Psoas muscle (tissue), 8 donors: ENCODE measurements around the gene PPCS. TPM values are rescaled to one million over a fixed set of nuclear protein-coding genes. Genes with fewer than 3 reads are reported as not detected.

Experiments
- ATAC-seq, 4 donors: fragments of 200-7000 bp; cut with Tn5 transposase; one replicate each; pipeline ENCODE4 v1.9.1; 2020; ENCODE audit warnings: moderate library complexity in 3 of 4, mild to moderate bottlenecking in 2 of 4
- DNase-seq, 2 donors: peaks; one replicate each; pipeline ENCODE4 v3.0.0-alpha.2; 2020
- H3K27ac ChIP-seq: fragments of 200-600 bp; one replicate; pipeline ENCODE4 v1.8.0; 2022
- H3K27me3 ChIP-seq, 3 donors: fragments of 200-600 bp in 1 of 3; one replicate each; pipeline versions ENCODE4 v1.6.1 to v1.8.0; 2013 to 2022; ENCODE audit warnings: low read length in 2 of 3, mild to moderate bottlenecking in 2 of 3, moderate library complexity in 1 of 3; ENCODE audit not compliant: insufficient read depth in 3 of 3
- H3K36me3 ChIP-seq, 2 donors: fragments of 200-600 bp in 1 of 2; one replicate each; pipeline versions ENCODE4 v1.6.1 to v1.8.0; 2013 to 2022; ENCODE audit warnings: low read depth in 1 of 2, mild to moderate bottlenecking in 1 of 2, moderate library complexity in 1 of 2; ENCODE audit not compliant: insufficient read depth in 1 of 2
- H3K4me1 ChIP-seq: fragments of 200-600 bp; one replicate; pipeline ENCODE4 v1.8.0; 2022
- H3K4me3 ChIP-seq: fragments of 200-600 bp; one replicate; pipeline ENCODE4 v1.8.0; 2022; ENCODE audit warnings: mild to moderate bottlenecking
- H3K9me3 ChIP-seq: fragments of 200-600 bp; one replicate; pipeline ENCODE4 v1.8.0; 2022
- WGBS, 3 donors: extraction: QIAGEN DNeasy Blood & Tissue Kit; methylation state at CpG; one replicate each; pipeline versions ENCODE4 v1.1.6 to v1.1.7; 2013; 5-methylcytosine and 5-hydroxymethylcytosine counted together
- intact Hi-C, 2 donors: fragments of 100-400 bp; cut with DNase I; formaldehyde crosslinking; loops; one replicate each; pipeline versions ENCODE4 v1.11.0 to v1.14.2; 2022
- polyA plus RNA-seq, 3 donors: library from polyadenylated mRNA; stranded (reverse); fragments of 200-250 nt; gene quantifications; one replicate each; pipeline ENCODE4 v1.2.3, GENCODE V29; 2013
- total RNA-seq, 4 donors: library from RNA; stranded (reverse); fragmentation: NEBNext Ultra II Directional in 2 of 4; extraction: Animal tissue kit (Norgen Biotek cat#: 25700) in 2 of 4; gene quantifications; one replicate each; pipeline versions ENCODE4 v1.2.1 to v1.2.4, GENCODE V29; 2021 to 2023
- TF ChIP-seq, protein P1 (sequence below): fragments of 200-600 bp; IDR thresholded peaks from one replicate; pipeline ENCODE4 v1.8.0; 2022; ENCODE audit warnings: antibody characterized with exemption
- donor health status: healthy with polysubstance abuse.
- donor health status: DM: no; HTN: no; CAD: no; lungs with moderate emphysema.
- donor health status: Bipolar disorder and iron deficiency.
- donor health status: healthy.
- donor health status: DM: yes; HTN: yes; CAD: no.
- donor health status: DM: no; HTN: no; CAD: no.
- donor health status: DM: no; HTN: no; CAD: no.
- donor health status: DM: yes; HTN: yes; CAD: no.

The PPCS gene
- total and polyA plus RNA-seq, 7 donors: 26.1 to 62.9 (median 40.8) TPM

DNA sequence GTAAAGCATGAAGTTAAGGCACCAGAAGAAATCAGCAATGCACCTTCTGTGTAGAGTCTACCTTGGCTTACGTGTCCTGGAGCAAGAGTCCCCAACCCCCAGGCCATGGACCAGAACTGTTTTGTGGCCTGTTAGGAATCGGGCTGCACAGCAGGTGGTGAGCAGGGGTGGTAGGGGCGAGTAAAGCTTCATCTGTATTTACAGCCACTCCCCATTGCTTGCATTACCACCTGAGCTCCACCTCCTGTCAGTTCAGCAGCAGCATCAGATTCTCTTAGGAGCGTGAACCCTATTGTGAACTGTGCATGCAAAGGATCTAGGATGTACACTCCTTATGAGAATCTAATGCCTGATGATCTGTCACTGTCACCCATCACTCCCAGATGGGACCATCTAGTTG is 22.0 kb upstream of the PPCS start:
- no peaks in the 10 kb centered on the region for H3K27me3 ChIP-seq
- no peak for ATAC-seq
- H3K27ac ChIP-seq: no peak overlapping the region
- TF ChIP-seq, protein P1, sequence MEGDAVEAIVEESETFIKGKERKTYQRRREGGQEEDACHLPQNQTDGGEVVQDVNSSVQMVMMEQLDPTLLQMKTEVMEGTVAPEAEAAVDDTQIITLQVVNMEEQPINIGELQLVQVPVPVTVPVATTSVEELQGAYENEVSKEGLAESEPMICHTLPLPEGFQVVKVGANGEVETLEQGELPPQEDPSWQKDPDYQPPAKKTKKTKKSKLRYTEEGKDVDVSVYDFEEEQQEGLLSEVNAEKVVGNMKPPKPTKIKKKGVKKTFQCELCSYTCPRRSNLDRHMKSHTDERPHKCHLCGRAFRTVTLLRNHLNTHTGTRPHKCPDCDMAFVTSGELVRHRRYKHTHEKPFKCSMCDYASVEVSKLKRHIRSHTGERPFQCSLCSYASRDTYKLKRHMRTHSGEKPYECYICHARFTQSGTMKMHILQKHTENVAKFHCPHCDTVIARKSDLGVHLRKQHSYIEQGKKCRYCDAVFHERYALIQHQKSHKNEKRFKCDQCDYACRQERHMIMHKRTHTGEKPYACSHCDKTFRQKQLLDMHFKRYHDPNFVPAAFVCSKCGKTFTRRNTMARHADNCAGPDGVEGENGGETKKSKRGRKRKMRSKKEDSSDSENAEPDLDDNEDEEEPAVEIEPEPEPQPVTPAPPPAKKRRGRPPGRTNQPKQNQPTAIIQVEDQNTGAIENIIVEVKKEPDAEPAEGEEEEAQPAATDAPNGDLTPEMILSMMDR: no peak
- DNase-seq: no peak
- H3K4me3 ChIP-seq: no peak overlapping the region
- intact Hi-C loops: no loop called here
- no peaks in the 10 kb centered on the region for H3K9me3 ChIP-seq
- H3K4me1 ChIP-seq: no peaks in the 10 kb centered on the region
- H3K36me3 ChIP-seq: no peaks in the 10 kb centered on the region
- 96 to 99% (median 97%) methylated on average over 4 of the region's 4 CpGs for WGBS, 3 donors

DNA sequence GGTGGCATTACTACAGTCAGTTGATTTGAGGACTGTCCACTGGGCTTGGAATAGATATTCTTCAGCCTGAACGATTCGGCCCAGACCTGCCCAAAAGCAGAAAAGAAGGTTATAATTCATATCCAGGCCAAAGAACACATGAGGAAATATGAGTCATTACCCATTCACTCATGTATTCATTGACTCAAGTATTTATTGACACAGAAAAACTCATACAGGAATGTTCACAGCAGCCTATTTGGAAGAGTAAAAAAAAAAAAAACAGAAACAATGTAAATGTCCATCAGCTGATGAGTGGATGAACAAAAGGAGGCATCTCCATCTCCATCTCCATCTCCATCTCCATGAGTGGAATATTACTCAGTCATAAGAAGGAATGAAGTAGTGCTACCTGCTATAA is 16.4 kb upstream of the PPCS start:
- Histone ChIP-seq H3K27ac (no peak overlapping the region), H3K27me3 (no peaks in the 10 kb centered on the region), H3K4me3 (no peak overlapping the region), H3K36me3 (no peaks in the 10 kb centered on the region), H3K9me3 (no peaks in the 10 kb centered on the region), H3K4me1 (no peaks in the 10 kb centered on the region)
- 70 to 74% (median 73%) methylated on average over 2 of the region's 2 CpGs for WGBS, 3 donors
- intact Hi-C loops: no loop called here
- TF ChIP-seq, protein P1: no peak
- no peak for DNase-seq
- no peak for ATAC-seq

DNA sequence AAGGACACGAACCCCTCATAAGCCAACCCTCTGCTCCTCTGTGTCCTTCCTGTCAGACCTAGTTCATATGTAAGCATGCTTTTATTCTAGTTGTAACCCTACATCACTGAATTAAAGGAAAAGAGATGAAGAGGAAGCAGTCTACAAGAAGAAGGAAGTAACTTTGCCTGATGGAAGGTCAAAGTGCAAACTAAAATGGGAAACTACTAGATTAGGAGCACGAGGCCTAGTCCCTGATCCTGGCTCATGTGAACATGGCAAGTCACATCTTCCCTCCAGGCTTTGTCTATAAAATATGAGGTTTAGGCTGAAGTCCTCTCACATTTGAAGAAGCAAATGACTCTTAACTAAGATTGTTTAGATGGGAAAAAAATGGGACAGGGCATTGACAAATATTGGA is 13.7 kb upstream of the PPCS start:
- WGBS, 3 donors: 39 to 42% (median 39%) methylated on average over 2 of the region's 2 CpGs
- ATAC-seq: no peak

DNA sequence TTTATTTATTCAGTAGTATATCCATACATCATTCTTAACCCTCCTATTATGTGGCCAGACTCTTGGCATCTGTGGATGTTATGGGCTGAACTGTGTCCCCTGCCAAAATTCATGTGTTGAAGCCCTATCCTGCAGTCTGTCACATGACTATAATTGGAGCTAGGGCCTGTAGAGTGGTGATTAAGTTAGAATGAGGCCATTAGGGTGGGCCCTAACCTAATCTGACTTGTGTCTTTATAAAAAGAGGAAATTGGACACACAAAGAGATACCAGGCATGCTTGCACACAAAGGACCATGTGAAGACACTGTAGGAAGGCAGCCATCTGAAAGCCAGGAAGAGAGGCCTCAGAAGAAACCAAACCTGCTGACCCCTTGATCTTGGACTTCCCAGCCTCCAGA is 7.1 kb upstream of the PPCS start:
- no peaks in the 10 kb centered on the region for H3K36me3 ChIP-seq
- H3K27me3 ChIP-seq: no peaks in the 10 kb centered on the region
- DNase-seq (no peak), ATAC-seq (no peak)
- H3K9me3 ChIP-seq: no peaks in the 10 kb centered on the region
- H3K27ac ChIP-seq: no peak overlapping the region
- TF ChIP-seq, protein P1: no peak
- H3K4me1 ChIP-seq: no peaks in the 10 kb centered on the region
- intact Hi-C loops: no loop called here
- H3K4me3 ChIP-seq: no peak overlapping the region

More for the DNA sequence above, 13.7 kb upstream of the PPCS start:
- no peak for DNase-seq
- Histone ChIP-seq H3K27me3 (no peaks in the 10 kb centered on the region), H3K9me3 (no peaks in the 10 kb centered on the region), H3K4me3 (no peak overlapping the region), H3K4me1 (no peaks in the 10 kb centered on the region), H3K27ac (no peak overlapping the region), H3K36me3 (no peaks in the 10 kb centered on the region)
- intact Hi-C loops: no loop called here
- TF ChIP-seq, protein P1: no peak

DNA sequence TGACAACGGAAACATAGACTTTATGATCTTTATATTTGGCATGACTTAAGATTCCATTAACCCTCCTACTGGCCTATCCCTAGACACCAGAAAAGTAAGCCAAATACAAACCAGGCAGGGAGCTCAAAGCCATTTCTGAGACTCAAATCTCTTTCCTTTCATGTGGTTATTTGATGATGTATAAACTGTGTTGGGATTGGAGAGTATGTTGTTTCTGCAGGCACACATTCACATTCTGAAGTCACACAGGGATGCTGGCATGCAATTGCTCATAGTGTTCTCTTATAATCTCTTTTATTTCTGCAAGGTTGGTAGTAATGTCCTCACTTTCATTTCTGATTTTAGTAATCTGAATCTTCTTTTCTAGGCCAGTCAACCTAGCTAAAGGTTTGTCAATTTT is 6.3 kb upstream of the PPCS start:
- no peaks in the 10 kb centered on the region for H3K27me3 ChIP-seq
- ATAC-seq: no peak
- H3K4me1 ChIP-seq: no peaks in the 10 kb centered on the region
- no peaks in the 10 kb centered on the region for H3K9me3 ChIP-seq
- no peaks in the 10 kb centered on the region for H3K36me3 ChIP-seq
- 67 to 86% (median 84%) methylated on average over 1 of the region's 1 CpG for WGBS, 3 donors
- TF ChIP-seq, protein P1: no peak
- intact Hi-C loops: loop anchor here in 1 of 2 donors (10.0 kb wide), 1 partner anchor 315 kb away; the partner anchor contains the start of genes C1orf50 and P3H1
- H3K4me3 ChIP-seq: no peak overlapping the region
- H3K27ac ChIP-seq: no peak overlapping the region
- DNase-seq: no peak
